ENCODE results near the gene SNAP47.

The SNAP47 gene

GRCh38 chr1:227712648-227713047 is 22.6 kb upstream of the SNAP47 start:
- no peaks in the 10 kb centered on the region for H3K9me3 ChIP-seq
- H3K4me1 ChIP-seq: no peaks in the 10 kb centered on the region
- no peak for DNase-seq
- peaks cover 4% of the 10 kb centered on the region; the same call in 1 of the 2 replicates for H3K27me3 ChIP-seq
- no peak for TF ChIP-seq CTCF (IDR thresholded peaks at IDR 0.05; ENCODE audit: low read depth, low read length)
- H3K36me3 ChIP-seq: no peaks in the 10 kb centered on the region
- H3K4me3 ChIP-seq (ENCODE audit: low read depth, low read length): no peak overlapping the region

GRCh38 chr1:227718932-227719331 is 16.3 kb upstream of the SNAP47 start:
- peaks cover 5% of the 10 kb centered on the region; the same call in 1 of the 2 replicates for H3K9me3 ChIP-seq
- no peak for TF ChIP-seq CTCF (IDR thresholded peaks at IDR 0.05; ENCODE audit: low read depth, low read length)
- no peak for DNase-seq
- no peaks in the 10 kb centered on the region for H3K4me1 ChIP-seq
- peaks cover 4% of the 10 kb centered on the region; the same call in 1 of the 2 replicates for H3K27me3 ChIP-seq
- no peaks in the 10 kb centered on the region for H3K36me3 ChIP-seq
- H3K4me3 ChIP-seq (ENCODE audit: low read depth, low read length): no peak overlapping the region

- H3K9me3 ChIP-seq: peaks cover 9% of the 10 kb centered on the region; the same call in 1 of the 2 replicates
- TF ChIP-seq CTCF (IDR thresholded peaks at IDR 0.05; ENCODE audit: low read depth, low read length): no peak
Observed at GRCh38 chr1:227723474-227723873, 11.8 kb upstream of the SNAP47 start.

GRCh38 chr1:227725046-227725445 is 10.2 kb upstream of the SNAP47 start:
- TF ChIP-seq CTCF (IDR thresholded peaks at IDR 0.05; ENCODE audit: low read depth, low read length): no peak
- Histone ChIP-seq H3K27me3 (peaks cover 5% of the 10 kb centered on the region; the same call in 1 of the 2 replicates), H3K4me3 (ENCODE audit: low read depth, low read length) (no peak overlapping the region), H3K36me3 (no peaks in the 10 kb centered on the region), H3K9me3 (peaks cover 9% of the 10 kb centered on the region; the same call in 1 of the 2 replicates), H3K4me1 (peaks cover 5% of the 10 kb centered on the region)
- no peak for DNase-seq

More at GRCh38 chr1:227723474-227723873, 11.8 kb upstream of the SNAP47 start:
- DNase-seq: no peak
- H3K4me1 ChIP-seq: no peaks in the 10 kb centered on the region
- H3K4me3 ChIP-seq (ENCODE audit: low read depth, low read length): no peak overlapping the region
- H3K27me3 ChIP-seq: peaks cover 5% of the 10 kb centered on the region; the same call in 1 of the 2 replicates
- H3K36me3 ChIP-seq: no peaks in the 10 kb centered on the region

- Histone ChIP-seq H3K9me3 (peaks cover 4% of the 10 kb centered on the region; the same call in 1 of the 2 replicates), H3K4me1 (peaks cover 5% of the 10 kb centered on the region), H3K27me3 (peaks cover 5% of the 10 kb centered on the region; the same call in 1 of the 2 replicates), H3K4me3 (ENCODE audit: low read depth, low read length) (no peak overlapping the region), H3K36me3 (peaks cover 2% of the 10 kb centered on the region)
- DNase-seq: no peak
- no peak for TF ChIP-seq CTCF (IDR thresholded peaks at IDR 0.05; ENCODE audit: low read depth, low read length)
Observed at GRCh38 chr1:227726318-227726717, 8.9 kb upstream of the SNAP47 start.

GRCh38 chr1:227726924-227727599 is 8.2 kb upstream of the SNAP47 start:
- Histone ChIP-seq H3K27me3 (peaks cover 5% of the 10 kb centered on the region; the same call in 1 of the 2 replicates), H3K9me3 (0 out of 2 replicates have a peak, but pooled peaks cover 3% of the 10 kb centered on the region), H3K36me3 (peaks cover 10% of the 10 kb centered on the region), H3K4me3 (ENCODE audit: low read depth, low read length) (no peak overlapping the region), H3K4me1 (peaks cover 5% of the 10 kb centered on the region)
- TF ChIP-seq CTCF (IDR thresholded peaks at IDR 0.05; ENCODE audit: low read depth, low read length): no peak
- DNase-seq: no peak
